Smooth muscle cell of trachea (primary cell): Measurements from ENCODE around the gene TESK1. TPM values are rescaled to one million over a fixed set of nuclear protein-coding genes. Genes with fewer than 3 reads are reported as not detected.

ENCODE experiments used
- total RNA-seq: library from RNA; depleted of rRNA; stranded (reverse); fragments of >200 nt; gene quantifications from 2 replicates; pipeline ENCODE4 v1.2.1, GENCODE V29; 2014

TESK1 gene
- 7.3 and 15.7 TPM in 2 replicates for total RNA-seq

GRCh38 chr9:35604578-35605350 is at the start of gene TESK1:
Gene TESK1, plus strand, starts transcription at chr9:35605262. Its CDS starts 358 bp downstream, at chr9:35605620.

GRCh38 chr9:35618325-35618727 is 13.3 kb downstream of the TESK1 start, which contains the start of gene CD72:
Gene CD72, minus strand, starts transcription at chr9:35618413. Its CDS starts 110 bp downstream, at chr9:35618303.

DNA sequence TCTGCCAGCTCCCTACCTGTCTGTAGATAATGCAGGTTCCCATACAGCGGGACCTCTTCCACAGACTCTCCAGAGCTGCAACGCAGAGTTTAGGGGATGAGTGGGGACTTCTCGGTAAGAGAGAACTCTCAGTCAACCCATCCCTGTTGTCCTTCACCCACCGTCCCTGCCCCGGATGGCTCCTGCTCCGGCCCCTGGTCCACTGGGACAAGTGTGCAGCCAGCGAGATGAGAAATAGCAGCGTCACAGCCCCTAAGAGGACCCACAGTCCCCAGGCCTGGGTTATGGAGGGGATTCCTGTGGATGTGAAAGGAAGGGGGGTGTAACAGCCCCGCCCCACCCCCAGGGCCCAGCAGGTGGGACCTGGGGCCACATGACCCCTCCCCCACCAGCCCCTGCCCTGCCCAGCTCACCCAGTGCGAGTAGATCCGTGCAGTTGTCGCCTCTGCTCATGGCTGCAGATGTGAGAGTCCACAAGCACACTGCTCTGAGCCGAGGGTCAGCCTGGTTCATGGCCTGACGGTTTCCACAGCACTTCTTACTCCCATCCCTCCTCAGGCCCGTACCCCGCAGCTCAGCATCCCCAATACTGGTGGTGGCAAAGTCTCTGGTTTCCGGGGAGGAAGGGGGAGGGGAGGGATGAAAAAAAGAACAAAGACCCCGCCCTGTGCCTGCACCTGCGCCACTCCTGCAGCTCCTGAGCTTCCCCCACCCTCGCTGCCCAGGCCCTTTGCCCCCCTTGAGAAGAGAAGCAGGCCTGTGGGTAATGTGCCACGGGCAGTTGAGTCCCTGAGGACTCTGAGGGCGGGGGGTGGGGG is 45.5 kb downstream of the TESK1 start, which contains the start of gene SIT1:
TSS of gene SIT1 (minus strand) at position 591 of the 818 bp plus-strand sequence. CDS start at position 513, 78 bp downstream.

GRCh38 chr9:35657546-35658136 is 52.6 kb downstream of the TESK1 start, which contains the start of gene RMRP:
Gene RMRP, minus strand, starts transcription at chr9:35658019.

GRCh38 chr9:35658137-35658967 is 53.3 kb downstream of the TESK1 start, which contains the start of gene CCDC107:
Gene CCDC107, plus strand, starts transcription at chr9:35658292. Its CDS starts 88 bp downstream, at chr9:35658380.

Other genes starting within 250 kb of the TESK1 start
- gene RUSC2, start 115.2 kb upstream of the TESK1 start, total RNA-seq, result 17.5 and 27.0 TPM in 2 replicates
- gene CD72, start 13.2 kb downstream of the TESK1 start, total RNA-seq, result 2.0 and 3.5 TPM in 2 replicates
- gene SIT1, start 45.7 kb downstream of the TESK1 start, total RNA-seq, result 0.29 TPM in 1 of 2 replicates, not detected in the other
- gene RMRP, start 52.8 kb downstream of the TESK1 start, total RNA-seq, result 6,137 and 10,606 TPM in 2 replicates
- gene CCDC107, start 53.0 kb downstream of the TESK1 start, total RNA-seq, result 12.4 and 19.8 TPM in 2 replicates
- 0.50 and 2.9 TPM in 2 replicates for gene ARHGEF39, start 59.9 kb downstream of the TESK1 start, total RNA-seq
- gene CA9, start 68.7 kb downstream of the TESK1 start, total RNA-seq, result 2.3 and 5.8 TPM in 2 replicates
- gene TPM2, start 84.7 kb downstream of the TESK1 start, total RNA-seq, result 880 and 967 TPM in 2 replicates
- 445 and 453 TPM in 2 replicates for gene TLN1, start 126.9 kb downstream of the TESK1 start, total RNA-seq
- gene CREB3, start 127.4 kb downstream of the TESK1 start, total RNA-seq, result 71.4 and 79.2 TPM in 2 replicates
- 17.5 and 20.1 TPM in 2 replicates for gene GBA2, start 144.0 kb downstream of the TESK1 start, total RNA-seq
- gene RGP1, start 144.0 kb downstream of the TESK1 start, total RNA-seq, result 13.4 and 17.2 TPM in 2 replicates
- 1.2 TPM in 1 of 2 replicates, not detected in the other for gene MSMP, start 149.0 kb downstream of the TESK1 start, total RNA-seq
- gene NPR2, start 186.3 kb downstream of the TESK1 start, total RNA-seq, result 48.6 and 54.3 TPM in 2 replicates
- gene SPAG8, start 207.0 kb downstream of the TESK1 start, total RNA-seq, result 0.99 and 1.5 TPM in 2 replicates
- gene HINT2, start 209.8 kb downstream of the TESK1 start, total RNA-seq, result 12.1 and 30.5 TPM in 2 replicates
- gene FAM221B, start 223.5 kb downstream of the TESK1 start, total RNA-seq, result not detected in 2 replicates
- 6.5 and 7.4 TPM in 2 replicates for gene TMEM8B, start 224.0 kb downstream of the TESK1 start, total RNA-seq